Measurements from ENCODE around the gene ATP1A3. TPM values are rescaled to one million over a fixed set of nuclear protein-coding genes. Genes with fewer than 3 reads are reported as not detected.

The ATP1A3 gene
- total and polyA plus RNA-seq, 12 donors = 0.11 to 35.0 (median 5.7) TPM; not detected in 1

DNA sequence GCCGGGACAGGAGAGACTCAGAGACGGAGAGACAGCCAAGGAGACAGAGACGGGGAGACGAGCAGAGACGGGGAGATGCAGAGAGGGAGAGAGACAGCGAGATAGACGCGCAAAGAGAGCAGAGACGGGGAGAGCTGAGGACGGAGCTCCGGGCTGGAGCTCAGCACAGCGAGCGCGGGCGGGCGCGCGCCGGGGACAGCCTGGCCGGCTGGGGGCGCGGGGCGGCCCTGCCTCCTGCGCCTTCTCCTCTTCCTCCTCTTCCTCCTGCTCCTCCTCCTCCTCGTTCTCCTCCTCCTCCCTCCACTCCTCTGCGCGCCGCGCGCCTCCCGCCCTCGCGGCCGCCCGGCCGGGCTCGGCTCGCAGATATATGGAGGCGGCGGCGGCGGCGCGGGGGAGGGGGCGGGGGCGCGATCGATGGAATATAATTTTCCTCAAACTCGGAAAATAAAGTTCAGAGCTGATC is 65.8 kb downstream of the ATP1A3 start, which contains the start of gene ERFL:
Gene ERFL, minus strand, starts transcription at position 229 of the 463 bp plus-strand sequence. CDS start 15,530 bp downstream, outside the sequence.
- Histone ChIP-seq H3K9me3 (replicated peaks in 1 of 3) (no peaks in the 10 kb centered on the region), H3K36me3 (replicated peaks in 1 of 2) (no peaks in the 10 kb centered on the region), H3K4me3 (peak within 1 kb of the TSS in 2 of 4 donors; percentile 6 to 48), H3K4me1 (replicated peaks in 1 of 2) (peaks cover 0 to 11% of the 10 kb centered on the region in 2 donors), H3K27me3 (peaks cover 85% of the 10 kb centered on the region), H3K27ac (no peak within 1 kb of the TSS)
- TF ChIP-seq, protein P1, sequence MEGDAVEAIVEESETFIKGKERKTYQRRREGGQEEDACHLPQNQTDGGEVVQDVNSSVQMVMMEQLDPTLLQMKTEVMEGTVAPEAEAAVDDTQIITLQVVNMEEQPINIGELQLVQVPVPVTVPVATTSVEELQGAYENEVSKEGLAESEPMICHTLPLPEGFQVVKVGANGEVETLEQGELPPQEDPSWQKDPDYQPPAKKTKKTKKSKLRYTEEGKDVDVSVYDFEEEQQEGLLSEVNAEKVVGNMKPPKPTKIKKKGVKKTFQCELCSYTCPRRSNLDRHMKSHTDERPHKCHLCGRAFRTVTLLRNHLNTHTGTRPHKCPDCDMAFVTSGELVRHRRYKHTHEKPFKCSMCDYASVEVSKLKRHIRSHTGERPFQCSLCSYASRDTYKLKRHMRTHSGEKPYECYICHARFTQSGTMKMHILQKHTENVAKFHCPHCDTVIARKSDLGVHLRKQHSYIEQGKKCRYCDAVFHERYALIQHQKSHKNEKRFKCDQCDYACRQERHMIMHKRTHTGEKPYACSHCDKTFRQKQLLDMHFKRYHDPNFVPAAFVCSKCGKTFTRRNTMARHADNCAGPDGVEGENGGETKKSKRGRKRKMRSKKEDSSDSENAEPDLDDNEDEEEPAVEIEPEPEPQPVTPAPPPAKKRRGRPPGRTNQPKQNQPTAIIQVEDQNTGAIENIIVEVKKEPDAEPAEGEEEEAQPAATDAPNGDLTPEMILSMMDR (IDR thresholded peaks at IDR 0.05) = no peak
- TF ChIP-seq POLR2A (IDR thresholded peaks at IDR 0.05) = no peak
- DNase-seq = no peak
- intact Hi-C loops (cut with DNase I) = no loop called here
- WGBS, 4 donors = 0 to 2% (median 1%) methylated on average over 31 to 49 of the region's 49 CpGs

DNA sequence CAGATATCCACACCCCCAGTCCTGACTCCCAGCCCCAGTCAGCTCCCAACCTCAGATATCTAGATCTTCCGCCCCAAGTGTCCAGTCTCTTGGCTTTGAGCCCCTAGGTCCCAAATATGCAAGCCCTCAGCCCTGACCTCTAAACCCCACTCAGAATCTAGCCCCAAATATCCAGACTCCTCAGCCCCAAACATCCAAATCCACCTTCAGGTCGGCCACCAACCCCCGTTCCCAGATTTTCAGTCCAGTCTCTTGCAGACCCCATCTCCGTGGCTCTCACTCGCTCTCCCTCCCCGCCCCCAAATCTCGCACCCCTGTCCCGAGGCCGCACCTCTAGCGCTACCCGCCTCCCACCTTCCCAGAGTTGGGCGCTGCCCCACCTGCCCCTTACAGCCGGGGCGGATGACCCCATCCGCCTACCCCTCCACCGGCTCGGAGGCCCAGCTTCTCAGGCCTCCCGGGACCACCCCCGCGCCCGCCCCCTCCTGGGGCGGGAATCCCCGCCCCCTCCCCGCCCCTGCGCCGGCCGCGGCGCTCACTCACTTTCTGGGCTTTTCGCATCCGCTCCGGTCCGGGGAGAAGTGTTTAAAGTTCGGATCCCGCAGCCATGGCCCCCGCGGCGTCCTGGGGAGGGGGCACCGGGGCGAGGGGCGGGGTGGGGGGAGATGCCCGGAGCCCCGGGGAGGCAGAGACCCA is 66.4 kb downstream of the ATP1A3 start:
- DNase-seq = no peak
- 6 to 12% (median 8%) methylated on average over 8 to 43 of the region's 43 CpGs for WGBS, 4 donors
- no peaks in the 10 kb centered on the region for H3K9me3 ChIP-seq (replicated peaks in 1 of 3)
- peak overlapping the region in 2 of 4 donors; percentile 6 to 48 for H3K4me3 ChIP-seq
- peaks cover 91% of the 10 kb centered on the region for H3K27me3 ChIP-seq
- peaks cover 0 to 11% of the 10 kb centered on the region in 2 donors for H3K4me1 ChIP-seq (replicated peaks in 1 of 2)
- no peaks in the 10 kb centered on the region for H3K36me3 ChIP-seq (replicated peaks in 1 of 2)
- TF ChIP-seq POLR2A (IDR thresholded peaks at IDR 0.05) = no peak
- TF ChIP-seq, protein P1 (IDR thresholded peaks at IDR 0.05) = no peak
- H3K27ac ChIP-seq = no peak overlapping the region
- intact Hi-C loops (cut with DNase I) = no loop called here

DNA sequence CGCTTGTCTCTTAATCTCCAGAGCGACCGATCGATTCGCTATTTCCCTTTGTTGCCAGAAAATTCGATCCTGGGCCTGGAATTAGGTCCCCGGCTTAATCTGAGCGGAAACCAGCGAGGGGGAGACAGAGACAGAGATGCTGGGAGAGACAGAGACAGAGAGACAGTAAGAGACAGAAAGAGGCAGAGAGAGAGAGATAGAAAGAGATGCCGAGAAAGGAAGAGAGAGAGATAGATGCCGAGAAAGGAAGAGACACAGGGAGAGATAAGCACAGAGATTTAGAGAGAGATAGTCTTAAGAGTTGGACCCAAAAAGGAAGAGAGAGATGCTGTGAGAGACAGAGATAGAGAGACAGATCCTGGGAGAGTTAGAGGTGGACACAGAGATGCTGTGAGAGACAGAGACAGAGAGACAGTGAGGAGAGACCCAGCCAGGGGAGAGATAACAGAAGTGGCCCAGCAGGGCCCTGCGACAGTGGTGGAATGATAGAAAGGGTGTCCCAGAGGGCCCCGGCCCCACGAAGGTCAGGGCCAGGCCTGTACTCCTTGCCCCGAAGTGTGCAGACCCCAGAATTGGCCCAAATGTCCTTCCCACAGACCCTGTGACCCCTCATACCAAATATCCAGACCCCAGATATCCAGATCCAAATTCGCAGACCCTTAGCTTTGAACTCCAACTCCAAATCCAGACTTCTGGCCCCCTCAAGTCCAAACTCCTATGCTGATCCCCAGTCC is 67.1 kb downstream of the ATP1A3 start:
- Histone ChIP-seq H3K4me1 (replicated peaks in 1 of 2) (peaks cover 0 to 11% of the 10 kb centered on the region in 2 donors), H3K4me3 (no peak overlapping the region), H3K9me3 (replicated peaks in 1 of 3) (no peaks in the 10 kb centered on the region), H3K36me3 (replicated peaks in 1 of 2) (no peaks in the 10 kb centered on the region), H3K27ac (no peak overlapping the region), H3K27me3 (peaks cover 90% of the 10 kb centered on the region)
- TF ChIP-seq, protein P1 (IDR thresholded peaks at IDR 0.05) = no peak
- TF ChIP-seq POLR2A (IDR thresholded peaks at IDR 0.05) = no peak
- WGBS, 4 donors = 42 to 48% (median 45%) methylated on average over 15 to 16 of the region's 16 CpGs
- intact Hi-C loops (cut with DNase I) = no loop called here
- no peak for DNase-seq

DNA sequence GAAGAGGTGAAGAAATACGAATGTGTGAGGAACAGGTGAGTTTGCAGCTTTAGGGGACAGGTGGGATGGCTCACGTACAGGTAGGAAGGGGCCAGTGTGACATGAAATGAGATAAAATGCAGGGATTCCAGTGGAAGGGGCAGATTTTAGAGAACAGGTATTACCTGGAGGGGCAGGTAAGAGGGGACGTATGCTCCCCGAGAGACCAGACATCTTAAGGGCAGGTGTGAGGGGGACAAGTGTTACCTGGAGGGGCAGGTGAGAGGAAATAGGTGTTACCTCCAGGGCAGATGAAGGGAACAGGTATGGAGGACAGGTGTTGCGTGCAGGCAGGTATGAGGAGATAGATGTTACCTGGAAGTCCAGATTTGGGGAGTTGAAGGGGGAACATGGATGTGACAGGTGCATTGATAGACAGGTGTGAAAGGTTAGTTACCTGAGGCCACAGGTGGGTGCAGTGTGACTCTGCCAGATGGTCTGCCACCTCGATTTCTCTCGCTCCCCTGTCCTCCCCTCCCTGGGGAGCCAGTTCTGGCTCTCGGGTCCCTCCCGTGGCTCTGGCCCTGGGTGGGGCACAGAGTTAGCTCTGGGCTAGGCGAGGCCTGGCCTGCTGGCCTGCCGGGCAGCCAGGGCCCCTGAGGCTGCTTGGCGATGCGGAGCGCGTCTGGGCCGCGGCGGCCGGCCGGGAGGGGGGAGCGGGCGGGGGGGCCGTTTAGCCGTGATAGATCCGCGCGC is 67.8 kb downstream of the ATP1A3 start:
- peaks cover 83% of the 10 kb centered on the region for H3K27me3 ChIP-seq
- TF ChIP-seq, protein P1 (IDR thresholded peaks at IDR 0.05) = no peak
- TF ChIP-seq POLR2A (IDR thresholded peaks at IDR 0.05) = no peak
- no peak for DNase-seq
- H3K4me1 ChIP-seq (replicated peaks in 1 of 2) = peaks cover 0 to 11% of the 10 kb centered on the region in 2 donors
- H3K36me3 ChIP-seq (replicated peaks in 1 of 2) = no peaks in the 10 kb centered on the region
- intact Hi-C loops (cut with DNase I) = no loop called here
- H3K4me3 ChIP-seq = no peak overlapping the region
- no peak overlapping the region for H3K27ac ChIP-seq
- WGBS, 4 donors = 13 to 31% (median 22%) methylated on average over 9 to 27 of the region's 27 CpGs
- no peaks in the 10 kb centered on the region for H3K9me3 ChIP-seq (replicated peaks in 1 of 3)

Measured in adrenal gland (tissue), 12 donors.